HCT116 (cell line): Measurements from ENCODE around the gene DPF1. TPM values are rescaled to one million over a fixed set of nuclear protein-coding genes. Genes with fewer than 3 reads are reported as not detected.

ENCODE experiments used
- ATAC-seq: fragments of 200-7000 bp; cut with Tn5 transposase; 2 replicates; pipeline ENCODE4 v1.9.1; 2020; ENCODE audit warnings: mild to moderate bottlenecking, moderate library complexity
- BruUV-seq: library from RNA; stranded (reverse); fragments of 400-500 nt; replicated peaks from 2 replicates; lab custom pipeline; 2021; lab: Mats Ljungman, UMichigan
- CTCF ChIA-PET: fragments of 300-600 bp; sonication (Branson Sonifier 250); formaldehyde crosslinking; loops from one replicate; lab custom pipeline; 2021; ENCODE audit warnings: antibody characterized with exemption; lab: Charles Lee
- POLR2A ChIA-PET: fragments of 300-600, 350-600 bp; sonication (Branson Sonifier 250); formaldehyde crosslinking; loops from one replicate; lab custom pipeline; 2021; ENCODE audit warnings: antibody characterized with exemption; lab: Charles Lee
- RAD21 ChIA-PET, 2 experiments: fragments of 300-600 bp; sonication (Branson Sonifier 250); formaldehyde crosslinking; loops; one replicate each; lab custom pipeline; 2023; ENCODE audit warnings: low total read pairs in 2 of 2; ENCODE audit not compliant: uncharacterized antibody in 2 of 2, unreplicated experiment in 2 of 2, low non-redundant PET in 1 of 2; lab: Charles Lee
- DNase-seq: peaks from one replicate; pipeline ENCODE4 v3.0.0-alpha.2; 2010; ENCODE audit warnings: low read depth, low spot score
- H2AFZ ChIP-seq: fragments of 200-600 bp; shearing (Covaris generic), sonication (generic); 2 replicates; pipeline ENCODE4 v1.6.1; 2017; ENCODE audit warnings: low read depth, mixed run types, mixed read lengths, antibody characterized with exemption, low read length; ENCODE audit not compliant: poor library complexity, severe bottlenecking
- H3K27ac ChIP-seq: 2 replicates; pipeline ENCODE4 v1.5.1; 2012; ENCODE audit warnings: low read depth, low read length
- H3K27me3 ChIP-seq: fragments of 200-600 bp; sonication (generic); 2 replicates; pipeline ENCODE4 v1.6.1; 2016; ENCODE audit warnings: mixed run types, low read length, mixed read lengths; ENCODE audit not compliant: insufficient read depth
- H3K36me3 ChIP-seq, 2 experiments: fragments of 200-500 bp in 1 of 2; fragments of 200-600 bp in 1 of 2; sonication (Bioruptor generic) in 1 of 2; sonication (generic) in 1 of 2; 2 replicates each; pipeline versions ENCODE4 v1.5.1 to v1.6.1; 2014 to 2016; ENCODE audit warnings: low read length in 2 of 2, inconsistent platforms in 1 of 2, mixed read lengths in 1 of 2, mixed run types in 1 of 2; ENCODE audit not compliant: insufficient read depth in 2 of 2, control insufficient read depth in 1 of 2
- H3K4me1 ChIP-seq, 2 experiments: fragments of 200-600 bp in 1 of 2; sonication (generic) in 1 of 2; 2 replicates each; pipeline versions ENCODE4 v1.5.1 to v1.6.1; 2012 to 2017; ENCODE audit warnings: low read length in 2 of 2, inconsistent platforms in 1 of 2, mild to moderate bottlenecking in 1 of 2, mixed read lengths in 1 of 2, mixed run types in 1 of 2, moderate library complexity in 1 of 2; ENCODE audit not compliant: insufficient read depth in 2 of 2, control insufficient read depth in 1 of 2
- H3K4me2 ChIP-seq: fragments of 200-600 bp; sonication (generic); 2 replicates; pipeline ENCODE4 v1.6.1; 2017; ENCODE audit warnings: mixed run types, low read length, mixed read lengths
- H3K4me3 ChIP-seq, 2 experiments: fragments of 200-600 bp in 1 of 2; sonication (generic) in 1 of 2; replicated peaks in 1 of 2; 2 replicates each; pipeline ENCODE4 v1.5.1; 2011 to 2016; ENCODE audit warnings: low read length in 2 of 2, control low read depth in 1 of 2, low read depth in 1 of 2, mild to moderate bottlenecking in 1 of 2, mixed read lengths in 1 of 2, mixed run types in 1 of 2
- H3K79me2 ChIP-seq: fragments of 200-600 bp; sonication (generic); 2 replicates; pipeline ENCODE4 v1.6.1; 2017; ENCODE audit warnings: mild to moderate bottlenecking, mixed run types, low read length, moderate library complexity, mixed read lengths; ENCODE audit not compliant: insufficient read depth
- H3K9ac ChIP-seq: fragments of 200-600 bp; sonication (generic); 2 replicates; pipeline ENCODE4 v1.6.1; 2016; ENCODE audit warnings: low read length, mixed read lengths
- H3K9me2 ChIP-seq: fragments of 200-600 bp; sonication (generic), shearing (Covaris generic); 2 replicates; pipeline ENCODE4 v1.6.1; 2017; ENCODE audit warnings: mixed run types, mild to moderate bottlenecking, moderate library complexity; ENCODE audit not compliant: insufficient read depth
- H3K9me3 ChIP-seq, 2 experiments: fragments of 200-500 bp in 1 of 2; fragments of 200-600 bp in 1 of 2; sonication (Bioruptor generic) in 1 of 2; sonication (generic) in 1 of 2; 2 replicates each; pipeline ENCODE4 v1.6.1; 2014 to 2017; ENCODE audit warnings: low read length in 2 of 2, mixed read lengths in 2 of 2, inconsistent platforms in 1 of 2, low read depth in 1 of 2, mild to moderate bottlenecking in 1 of 2, mixed run types in 1 of 2, moderate library complexity in 1 of 2; ENCODE audit not compliant: control insufficient read depth in 1 of 2, insufficient read depth in 1 of 2
- H4K20me1 ChIP-seq: fragments of 200-600 bp; sonication (generic), shearing (Covaris generic); 2 replicates; pipeline ENCODE4 v1.6.1; 2017; ENCODE audit warnings: mixed run types, mild to moderate bottlenecking, moderate library complexity; ENCODE audit not compliant: insufficient read depth
- ATF3 ChIP-seq: IDR thresholded peaks from 2 replicates; pipeline ENCODE4 v1.6.1; 2012
- CBX3 ChIP-seq: IDR thresholded peaks from 2 replicates; pipeline ENCODE4 v1.6.1; 2012; ENCODE audit warnings: low read depth
- CEBPB ChIP-seq: IDR thresholded peaks from 2 replicates; pipeline ENCODE4 v1.6.1; 2012; ENCODE audit warnings: low read depth
- EGR1 ChIP-seq: IDR thresholded peaks from 2 replicates; pipeline ENCODE4 v1.6.1; 2012; ENCODE audit warnings: low read depth
- ELF1 ChIP-seq: IDR thresholded peaks from 2 replicates; pipeline ENCODE4 v1.6.1; 2012; ENCODE audit warnings: low read depth, borderline replicate concordance
- FOSL1 ChIP-seq: IDR thresholded peaks from 2 replicates; pipeline ENCODE4 v1.6.1; 2012; ENCODE audit warnings: low read depth
- JUND ChIP-seq: IDR thresholded peaks from 2 replicates; pipeline ENCODE4 v1.6.1; 2012
- RAD21 ChIP-seq: IDR thresholded peaks from 2 replicates; pipeline ENCODE4 v1.6.1; 2012; ENCODE audit warnings: low read depth, mild to moderate bottlenecking
- REST ChIP-seq: IDR thresholded peaks from 2 replicates; pipeline ENCODE4 v1.6.1; 2012; ENCODE audit warnings: low read depth
- SP1 ChIP-seq: IDR thresholded peaks from 2 replicates; pipeline ENCODE4 v1.6.1; 2012; ENCODE audit warnings: low read depth
- SRF ChIP-seq: IDR thresholded peaks from 2 replicates; pipeline ENCODE4 v1.6.1; 2012; ENCODE audit warnings: low read depth
- TCF7L2 ChIP-seq: IDR thresholded peaks from 2 replicates; pipeline ENCODE4 v1.7.0; 2011; ENCODE audit warnings: borderline replicate concordance, inconsistent platforms; ENCODE audit not compliant: insufficient read depth, insufficient read length; ENCODE audit errors: extremely low read depth
- ZNF274 ChIP-seq: fragments of 200-500 bp; sonication (Bioruptor generic); IDR thresholded peaks from 2 replicates; pipeline ENCODE4 v1.6.1; 2014; ENCODE audit warnings: mild to moderate bottlenecking, low read depth, low read length, inconsistent platforms
- intact Hi-C: fragments of 100-400 bp; cut with micrococcal nuclease; formaldehyde crosslinking; loops from 2 replicates; pipeline ENCODE4 v1.10.0; 2022
- total RNA-seq: library from RNA; stranded (reverse); gene quantifications from one replicate; pipeline ENCODE4 v1.2.1, GENCODE V29; 2021; ENCODE audit not compliant: unreplicated experiment
- TF ChIP-seq, protein P1 (sequence below), 3 experiments: fragments of 200-600 bp in 1 of 3; sonication (generic) in 1 of 3; IDR thresholded peaks in 2 of 3; conservative IDR thresholded peaks in 1 of 3; 2 replicates each; pipeline ENCODE4 v1.5.1; 2012 to 2017; ENCODE audit warnings: low read depth in 2 of 3, low read length in 2 of 3, antibody characterized with exemption in 1 of 3, borderline replicate concordance in 1 of 3, control low read depth in 1 of 3, mild to moderate bottlenecking in 1 of 3, mixed read lengths in 1 of 3, mixed run types in 1 of 3, moderate library complexity in 1 of 3; ENCODE audit not compliant: insufficient read depth in 1 of 3
- TF ChIP-seq, protein P2 (sequence below): IDR thresholded peaks from 2 replicates; pipeline ENCODE4 v1.6.1; 2012
- TF ChIP-seq, protein P3 (sequence below): IDR thresholded peaks from 2 replicates; pipeline ENCODE4 v1.6.1; 2011; ENCODE audit warnings: mild to moderate bottlenecking, low read length, moderate library complexity; ENCODE audit not compliant: insufficient replicate concordance; ENCODE audit errors: extremely low read depth

DPF1 gene
- total RNA-seq, 1 experiment from 2014 or later = 9.7 TPM

DNA sequence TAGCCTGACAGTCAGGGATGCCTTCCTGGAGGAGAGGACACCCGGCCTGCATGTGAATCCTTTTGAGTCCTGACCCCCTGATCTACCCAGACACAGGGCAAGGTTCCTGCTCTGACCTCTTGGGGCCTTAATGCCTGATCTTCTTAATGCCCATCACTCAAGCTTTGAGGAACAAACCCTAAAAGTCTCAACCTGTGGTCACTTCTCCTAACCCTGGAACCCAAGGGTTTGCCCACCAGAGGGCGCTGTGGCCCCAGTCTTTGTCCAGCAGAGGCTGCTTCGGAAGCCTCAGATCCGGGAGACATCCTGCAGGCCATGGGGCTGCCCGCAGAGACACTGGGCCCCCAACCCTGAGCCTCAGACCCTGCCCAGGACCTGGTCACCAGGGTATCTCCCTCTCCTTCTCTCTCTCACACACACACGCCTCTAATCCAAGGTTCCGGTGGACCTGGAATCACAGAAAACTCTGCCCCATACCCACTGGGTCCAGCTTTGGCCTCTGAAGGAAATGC is 9.8 kb upstream of the DPF1 start:
- ATAC-seq = peak; percentile 74
- no peak overlapping the region for H3K27ac ChIP-seq
- no TSS peak for BruUV-seq
- CTCF ChIA-PET = interaction anchor here (0.6 to 2.7 kb wide), 9 partner anchors 32 to 697 kb away, joined by 3 to 15 read pairs (median 6); partner anchors contain the start of genes CATSPERG, FAM98C, GGN and MRPS12
- TF ChIP-seq RAD21 (peak; percentile 97), ELF1 (no peak), TCF7L2 (no peak), JUND (no peak), SP1 (no peak), ZNF274 (no peak), REST (no peak), SRF (no peak), EGR1 (no peak), FOSL1 (no peak), CEBPB (no peak), ATF3 (no peak), CBX3 (no peak)
- TF ChIP-seq, protein P1, sequence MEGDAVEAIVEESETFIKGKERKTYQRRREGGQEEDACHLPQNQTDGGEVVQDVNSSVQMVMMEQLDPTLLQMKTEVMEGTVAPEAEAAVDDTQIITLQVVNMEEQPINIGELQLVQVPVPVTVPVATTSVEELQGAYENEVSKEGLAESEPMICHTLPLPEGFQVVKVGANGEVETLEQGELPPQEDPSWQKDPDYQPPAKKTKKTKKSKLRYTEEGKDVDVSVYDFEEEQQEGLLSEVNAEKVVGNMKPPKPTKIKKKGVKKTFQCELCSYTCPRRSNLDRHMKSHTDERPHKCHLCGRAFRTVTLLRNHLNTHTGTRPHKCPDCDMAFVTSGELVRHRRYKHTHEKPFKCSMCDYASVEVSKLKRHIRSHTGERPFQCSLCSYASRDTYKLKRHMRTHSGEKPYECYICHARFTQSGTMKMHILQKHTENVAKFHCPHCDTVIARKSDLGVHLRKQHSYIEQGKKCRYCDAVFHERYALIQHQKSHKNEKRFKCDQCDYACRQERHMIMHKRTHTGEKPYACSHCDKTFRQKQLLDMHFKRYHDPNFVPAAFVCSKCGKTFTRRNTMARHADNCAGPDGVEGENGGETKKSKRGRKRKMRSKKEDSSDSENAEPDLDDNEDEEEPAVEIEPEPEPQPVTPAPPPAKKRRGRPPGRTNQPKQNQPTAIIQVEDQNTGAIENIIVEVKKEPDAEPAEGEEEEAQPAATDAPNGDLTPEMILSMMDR (IDR thresholded peaks at IDR 0.05 in 2 of 3, conservative IDR thresholded peaks at IDR 0.05 in 1 of 3; ENCODE audit: borderline replicate concordance in 1 of 3, insufficient read depth in 1 of 3, low read depth in 2 of 3, low read length in 2 of 3) = peak; percentile 86 to 89 (median 86)
- TF ChIP-seq, protein P2, sequence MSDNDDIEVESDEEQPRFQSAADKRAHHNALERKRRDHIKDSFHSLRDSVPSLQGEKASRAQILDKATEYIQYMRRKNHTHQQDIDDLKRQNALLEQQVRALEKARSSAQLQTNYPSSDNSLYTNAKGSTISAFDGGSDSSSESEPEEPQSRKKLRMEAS = no peak
- TF ChIP-seq, protein P3, sequence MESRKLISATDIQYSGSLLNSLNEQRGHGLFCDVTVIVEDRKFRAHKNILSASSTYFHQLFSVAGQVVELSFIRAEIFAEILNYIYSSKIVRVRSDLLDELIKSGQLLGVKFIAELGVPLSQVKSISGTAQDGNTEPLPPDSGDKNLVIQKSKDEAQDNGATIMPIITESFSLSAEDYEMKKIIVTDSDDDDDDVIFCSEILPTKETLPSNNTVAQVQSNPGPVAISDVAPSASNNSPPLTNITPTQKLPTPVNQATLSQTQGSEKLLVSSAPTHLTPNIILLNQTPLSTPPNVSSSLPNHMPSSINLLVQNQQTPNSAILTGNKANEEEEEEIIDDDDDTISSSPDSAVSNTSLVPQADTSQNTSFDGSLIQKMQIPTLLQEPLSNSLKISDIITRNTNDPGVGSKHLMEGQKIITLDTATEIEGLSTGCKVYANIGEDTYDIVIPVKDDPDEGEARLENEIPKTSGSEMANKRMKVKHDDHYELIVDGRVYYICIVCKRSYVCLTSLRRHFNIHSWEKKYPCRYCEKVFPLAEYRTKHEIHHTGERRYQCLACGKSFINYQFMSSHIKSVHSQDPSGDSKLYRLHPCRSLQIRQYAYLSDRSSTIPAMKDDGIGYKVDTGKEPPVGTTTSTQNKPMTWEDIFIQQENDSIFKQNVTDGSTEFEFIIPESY = no peak
- TF ChIP-seq, all 23 proteins: peak for 2
- Histone ChIP-seq H3K27me3 (no peaks in the 10 kb centered on the region), H3K79me2 (no peaks in the 10 kb centered on the region), H3K9me3 (no peaks in the 10 kb centered on the region), H2AFZ (no peak overlapping the region), H3K4me1 (peaks cover 3 to 5% of the 10 kb centered on the region in 2 experiments; a peak in 2 of 4 replicates), H3K36me3 (no peaks in the 10 kb centered on the region), H4K20me1 (no peaks in the 10 kb centered on the region), H3K4me3 (no peak overlapping the region), H3K9ac (no peak overlapping the region), H3K9me2 (no peaks in the 10 kb centered on the region), H3K4me2 (0 out of 2 replicates have a peak overlapping the region, but pooled peaks have one; percentile 2)
- intact Hi-C loops = loop anchor here (1.0 to 5.0 kb wide), 2 partner anchors 102 to 169 kb away; partner anchors contain the start of genes CATSPERG and FAM98C
- POLR2A ChIA-PET = interaction anchor here (1.2 kb wide), 1 partner anchor 141 kb away, joined by 3 read pairs; the partner anchor contains the start of gene PSMD8
- DNase-seq = peak; percentile 62
- RAD21 ChIA-PET = interaction anchor here (0.7 to 1.7 kb wide), 4 partner anchors 10 to 332 kb away, joined by 4 to 6 read pairs (median 5); partner anchors contain the start of gene FAM98C (in 1 of the 2)
